ENCODE results near the gene SH3RF3.

The SH3RF3 gene

GRCh38 chr2:109395494-109396201 is 266.6 kb downstream of the SH3RF3 start:
- Histone ChIP-seq H3K27me3 (ENCODE audit: insufficient read depth, insufficient read length) (peaks cover 52% of the 10 kb centered on the region), H3K9me3 (ENCODE audit: insufficient read depth, low read length) (no peaks in the 10 kb centered on the region), H3K4me3 (ENCODE audit: insufficient read length, low read depth) (no peak overlapping the region), H3K9ac (ENCODE audit: insufficient read length, low read depth) (no peak overlapping the region), H3K4me1 (ENCODE audit: insufficient read depth, insufficient read length) (peaks cover 3% of the 10 kb centered on the region), H3K36me3 (ENCODE audit: insufficient read depth, insufficient read length, low read length) (no peaks in the 10 kb centered on the region)
- TF ChIP-seq ZNF274 (IDR thresholded peaks at IDR 0.05; ENCODE audit: low read depth, low read length), result no peak
- no peak for TF ChIP-seq SUZ12 (IDR thresholded peaks at IDR 0.05; ENCODE audit: extremely low read depth, insufficient read depth, insufficient read length)
- TF ChIP-seq YY1 (IDR thresholded peaks at IDR 0.05; ENCODE audit: insufficient read depth, insufficient read length), result no peak
- DNase-seq (ENCODE audit: low read depth, low spot score), result no peak

GRCh38 chr2:109396202-109397180 is 267.5 kb downstream of the SH3RF3 start:
- Histone ChIP-seq H3K4me1 (ENCODE audit: insufficient read depth, insufficient read length) (peaks cover 3% of the 10 kb centered on the region), H3K9ac (ENCODE audit: insufficient read length, low read depth) (no peak overlapping the region), H3K4me3 (ENCODE audit: insufficient read length, low read depth) (no peak overlapping the region), H3K9me3 (ENCODE audit: insufficient read depth, low read length) (no peaks in the 10 kb centered on the region), H3K27me3 (ENCODE audit: insufficient read depth, insufficient read length) (peaks cover 43% of the 10 kb centered on the region), H3K36me3 (ENCODE audit: insufficient read depth, insufficient read length, low read length) (no peaks in the 10 kb centered on the region)
- no peak for DNase-seq (ENCODE audit: low read depth, low spot score)
- TF ChIP-seq SUZ12 (IDR thresholded peaks at IDR 0.05; ENCODE audit: extremely low read depth, insufficient read depth, insufficient read length) (no peak), YY1 (IDR thresholded peaks at IDR 0.05; ENCODE audit: insufficient read depth, insufficient read length) (no peak), ZNF274 (IDR thresholded peaks at IDR 0.05; ENCODE audit: low read depth, low read length) (no peak)

- peaks cover 30% of the 10 kb centered on the region for H3K27me3 ChIP-seq (ENCODE audit: insufficient read depth, insufficient read length)
Measured at GRCh38 chr2:109397893-109398292, 268.9 kb downstream of the SH3RF3 start.

GRCh38 chr2:109398366-109399015 is 269.5 kb downstream of the SH3RF3 start:
- Histone ChIP-seq H3K36me3 (ENCODE audit: insufficient read depth, insufficient read length, low read length) (no peaks in the 10 kb centered on the region), H3K27me3 (ENCODE audit: insufficient read depth, insufficient read length) (peaks cover 25% of the 10 kb centered on the region), H3K4me1 (ENCODE audit: insufficient read depth, insufficient read length) (peaks cover 3% of the 10 kb centered on the region), H3K4me3 (ENCODE audit: insufficient read length, low read depth) (no peak overlapping the region), H3K9ac (ENCODE audit: insufficient read length, low read depth) (no peak overlapping the region), H3K9me3 (ENCODE audit: insufficient read depth, low read length) (no peaks in the 10 kb centered on the region)
- TF ChIP-seq YY1 (IDR thresholded peaks at IDR 0.05; ENCODE audit: insufficient read depth, insufficient read length), result no peak
- no peak for TF ChIP-seq ZNF274 (IDR thresholded peaks at IDR 0.05; ENCODE audit: low read depth, low read length)
- no peak for TF ChIP-seq SUZ12 (IDR thresholded peaks at IDR 0.05; ENCODE audit: extremely low read depth, insufficient read depth, insufficient read length)
- no peak for DNase-seq (ENCODE audit: low read depth, low spot score)

More at GRCh38 chr2:109397893-109398292, 268.9 kb downstream of the SH3RF3 start:
- peaks cover 3% of the 10 kb centered on the region for H3K4me1 ChIP-seq (ENCODE audit: insufficient read depth, insufficient read length)
- no peak overlapping the region for H3K9ac ChIP-seq (ENCODE audit: insufficient read length, low read depth)
- H3K36me3 ChIP-seq (ENCODE audit: insufficient read depth, insufficient read length, low read length), result no peaks in the 10 kb centered on the region
- no peak for DNase-seq (ENCODE audit: low read depth, low spot score)
- H3K4me3 ChIP-seq (ENCODE audit: insufficient read length, low read depth), result no peak overlapping the region
- H3K9me3 ChIP-seq (ENCODE audit: insufficient read depth, low read length), result no peaks in the 10 kb centered on the region
- TF ChIP-seq ZNF274 (IDR thresholded peaks at IDR 0.05; ENCODE audit: low read depth, low read length) (no peak), YY1 (IDR thresholded peaks at IDR 0.05; ENCODE audit: insufficient read depth, insufficient read length) (no peak), SUZ12 (IDR thresholded peaks at IDR 0.05; ENCODE audit: extremely low read depth, insufficient read depth, insufficient read length) (no peak)

GRCh38 chr2:109399066-109399465 is 270.1 kb downstream of the SH3RF3 start:
- H3K9me3 ChIP-seq (ENCODE audit: insufficient read depth, low read length), result no peaks in the 10 kb centered on the region
- no peaks in the 10 kb centered on the region for H3K36me3 ChIP-seq (ENCODE audit: insufficient read depth, insufficient read length, low read length)
- no peak for DNase-seq (ENCODE audit: low read depth, low spot score)
- peaks cover 19% of the 10 kb centered on the region for H3K27me3 ChIP-seq (ENCODE audit: insufficient read depth, insufficient read length)
- peaks cover 6% of the 10 kb centered on the region for H3K4me1 ChIP-seq (ENCODE audit: insufficient read depth, insufficient read length)
- no peak overlapping the region for H3K4me3 ChIP-seq (ENCODE audit: insufficient read length, low read depth)
- TF ChIP-seq ZNF274 (IDR thresholded peaks at IDR 0.05; ENCODE audit: low read depth, low read length) (no peak), SUZ12 (IDR thresholded peaks at IDR 0.05; ENCODE audit: extremely low read depth, insufficient read depth, insufficient read length) (no peak), YY1 (IDR thresholded peaks at IDR 0.05; ENCODE audit: insufficient read depth, insufficient read length) (no peak)
- H3K9ac ChIP-seq (ENCODE audit: insufficient read length, low read depth), result no peak overlapping the region

- TF ChIP-seq ZNF274 (IDR thresholded peaks at IDR 0.05; ENCODE audit: low read depth, low read length), result no peak
- no peak for TF ChIP-seq YY1 (IDR thresholded peaks at IDR 0.05; ENCODE audit: insufficient read depth, insufficient read length)
- no peak for TF ChIP-seq SUZ12 (IDR thresholded peaks at IDR 0.05; ENCODE audit: extremely low read depth, insufficient read depth, insufficient read length)
- no peaks in the 10 kb centered on the region for H3K9me3 ChIP-seq (ENCODE audit: insufficient read depth, low read length)
Measured at GRCh38 chr2:109400102-109400501, 271.1 kb downstream of the SH3RF3 start.

More at GRCh38 chr2:109400102-109400501, 271.1 kb downstream of the SH3RF3 start:
- Histone ChIP-seq H3K27me3 (ENCODE audit: insufficient read depth, insufficient read length) (peaks cover 12% of the 10 kb centered on the region), H3K9ac (ENCODE audit: insufficient read length, low read depth) (no peak overlapping the region), H3K4me3 (ENCODE audit: insufficient read length, low read depth) (no peak overlapping the region), H3K4me1 (ENCODE audit: insufficient read depth, insufficient read length) (peaks cover 6% of the 10 kb centered on the region), H3K36me3 (ENCODE audit: insufficient read depth, insufficient read length, low read length) (no peaks in the 10 kb centered on the region)
- no peak for DNase-seq (ENCODE audit: low read depth, low spot score)

All from NT2/D1 (cell line).